ENCODE data around the gene SAMM50. TPM values are rescaled to one million over a fixed set of nuclear protein-coding genes. Genes with fewer than 3 reads are reported as not detected.

SAMM50 gene
- total and polyA plus RNA-seq, 2 experiments from 2014 or later: 37.8 to 73.8 TPM

DNA sequence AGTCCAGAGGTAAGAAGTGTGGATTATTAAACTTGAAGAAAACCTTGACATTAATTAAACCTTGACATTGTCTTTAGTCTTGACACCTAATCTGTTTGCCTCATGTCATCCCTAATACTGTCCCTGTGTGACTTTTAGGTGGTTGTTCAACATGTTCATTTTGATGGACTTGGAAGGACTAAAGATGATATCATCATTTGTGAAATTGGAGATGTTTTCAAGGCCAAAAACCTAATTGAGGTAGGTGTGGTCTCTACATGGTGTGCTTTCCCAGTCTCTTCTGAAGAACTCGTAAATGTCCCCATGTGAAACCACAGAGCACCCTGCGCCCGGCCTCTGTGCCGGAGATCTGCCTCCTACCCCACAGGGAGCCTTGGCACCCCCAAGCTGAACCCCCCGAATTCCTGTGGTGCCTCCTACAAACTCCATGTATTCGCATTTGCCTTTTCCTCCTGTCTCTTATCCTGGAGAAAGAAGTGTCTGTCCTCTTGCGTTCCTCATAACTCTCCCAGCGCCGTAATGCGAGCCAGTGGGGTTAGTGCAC lies 9.1 kb downstream of the SAMM50 start:
- Histone ChIP-seq H3K4me1 (ENCODE audit: insufficient read depth) (no peaks in the 10 kb centered on the region), H3K27ac (no peak overlapping the region), H3K9ac (no peak overlapping the region), H3K36me3 (ENCODE audit: low read depth) (peaks cover 27% of the 10 kb centered on the region), H3F3A (ENCODE audit: insufficient read depth) (no peaks in the 10 kb centered on the region), H3K27me3 (replicated peaks; ENCODE audit: insufficient read depth) (no peaks in the 10 kb centered on the region), H4K20me1 (ENCODE audit: insufficient read depth) (0 out of 2 replicates have a peak, but pooled peaks cover 3% of the 10 kb centered on the region), H3K9me3 (ENCODE audit: low read depth) (no peaks in the 10 kb centered on the region), H3K4me2 (ENCODE audit: unreplicated experiment) (no peak overlapping the region), H2AFZ (no peak overlapping the region), H3K79me2 (ENCODE audit: insufficient read depth) (peaks cover 50% of the 10 kb centered on the region), H3K4me3 (no peak overlapping the region), H3K9me2 (ENCODE audit: insufficient read depth) (no peaks in the 10 kb centered on the region)
- in situ Hi-C loops (cut with MboI): no loop called here
- TF ChIP-seq EZH2phosphoT487 (IDR thresholded peaks at IDR 0.05; ENCODE audit: insufficient read depth, low read depth): no peak
- DNase-seq: no peak
- 66 to 67% methylated on average over 10 of the region's 10 CpGs for WGBS, 2 experiments (ENCODE audit: low coverage in 1 of 2, low lambda C conversion rate in 2 of 2, missing lambda C conversion rate in 2 of 2)

DNA sequence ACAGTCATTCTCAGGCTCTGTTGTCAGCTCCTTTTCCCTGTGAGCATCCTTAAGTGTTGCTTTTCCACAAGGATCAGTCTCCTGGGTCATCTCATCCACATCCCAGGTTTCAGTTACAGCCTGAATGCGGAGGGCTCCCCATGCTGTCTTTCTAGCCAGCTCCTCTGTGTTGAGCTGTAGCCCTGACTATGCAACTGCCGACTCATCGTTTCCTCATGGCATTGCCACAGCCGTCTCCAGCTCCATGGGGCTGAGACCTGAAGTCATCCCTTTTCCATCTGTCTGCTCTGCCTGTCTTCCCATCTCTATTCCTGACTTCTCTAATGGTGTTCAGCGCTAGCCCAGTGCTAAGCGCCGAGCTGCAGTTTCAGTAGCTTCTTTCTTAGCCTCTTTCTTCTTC lies 11.8 kb downstream of the SAMM50 start:
- Histone ChIP-seq H3K9me3 (ENCODE audit: low read depth) (no peaks in the 10 kb centered on the region), H3K27ac (no peak overlapping the region), H3K27me3 (replicated peaks; ENCODE audit: insufficient read depth) (no peaks in the 10 kb centered on the region), H3K79me2 (ENCODE audit: insufficient read depth) (peaks cover 34% of the 10 kb centered on the region), H3K4me3 (no peak overlapping the region), H3K9ac (no peak overlapping the region), H2AFZ (no peak overlapping the region), H3K9me2 (ENCODE audit: insufficient read depth) (no peaks in the 10 kb centered on the region), H3K36me3 (ENCODE audit: low read depth) (peaks cover 33% of the 10 kb centered on the region), H4K20me1 (ENCODE audit: insufficient read depth) (no peaks in the 10 kb centered on the region), H3K4me2 (ENCODE audit: unreplicated experiment) (no peak overlapping the region), H3K4me1 (ENCODE audit: insufficient read depth) (no peaks in the 10 kb centered on the region), H3F3A (ENCODE audit: insufficient read depth) (no peaks in the 10 kb centered on the region)
- in situ Hi-C loops (cut with MboI): no loop called here
- peak; percentile 26 for DNase-seq
- TF ChIP-seq EZH2phosphoT487 (IDR thresholded peaks at IDR 0.05; ENCODE audit: insufficient read depth, low read depth): no peak
- TF ChIP-seq EZH2 (IDR thresholded peaks at IDR 0.05; ENCODE audit: insufficient read depth, poor library complexity, severe bottlenecking): no peak
- 91 to 96% methylated on average over 7 of the region's 7 CpGs for WGBS, 2 experiments (ENCODE audit: low coverage in 1 of 2, low lambda C conversion rate in 2 of 2, missing lambda C conversion rate in 2 of 2)

DNA sequence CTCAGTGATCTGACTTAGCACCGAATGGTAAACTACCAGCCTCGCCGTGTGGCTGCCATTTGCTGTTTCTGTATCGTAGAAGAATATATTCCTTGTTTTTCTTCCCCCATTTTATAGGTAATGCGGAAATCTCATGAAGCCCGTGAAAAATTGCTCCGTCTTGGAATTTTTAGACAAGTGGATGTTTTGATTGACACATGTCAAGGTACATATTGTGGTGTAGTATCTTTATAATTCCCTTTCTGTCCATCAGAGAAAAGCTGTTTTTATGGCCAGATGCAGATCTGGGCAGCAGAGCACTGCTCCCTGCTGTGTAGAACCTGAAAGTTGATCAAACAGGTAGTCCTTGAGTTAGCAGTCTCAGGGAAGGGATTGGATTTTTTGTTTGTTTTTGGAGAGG lies 13.4 kb downstream of the SAMM50 start:
- Histone ChIP-seq H3K9me3 (ENCODE audit: low read depth) (no peaks in the 10 kb centered on the region), H3K4me3 (no peak overlapping the region), H3K79me2 (ENCODE audit: insufficient read depth) (peaks cover 21% of the 10 kb centered on the region; the same call in 1 of the 2 replicates), H2AFZ (no peak overlapping the region), H3K9me2 (ENCODE audit: insufficient read depth) (no peaks in the 10 kb centered on the region), H3K27ac (no peak overlapping the region), H3K9ac (no peak overlapping the region), H3K27me3 (replicated peaks; ENCODE audit: insufficient read depth) (no peaks in the 10 kb centered on the region), H4K20me1 (ENCODE audit: insufficient read depth) (no peaks in the 10 kb centered on the region), H3K4me2 (ENCODE audit: unreplicated experiment) (no peak overlapping the region), H3K4me1 (ENCODE audit: insufficient read depth) (no peaks in the 10 kb centered on the region), H3K36me3 (ENCODE audit: low read depth) (peaks cover 33% of the 10 kb centered on the region), H3F3A (ENCODE audit: insufficient read depth) (no peaks in the 10 kb centered on the region)
- no peak for DNase-seq
- 98 to 100% methylated on average over 7 of the region's 7 CpGs for WGBS, 2 experiments (ENCODE audit: low coverage in 1 of 2, low lambda C conversion rate in 2 of 2, missing lambda C conversion rate in 2 of 2)
- in situ Hi-C loops (cut with MboI): no loop called here
- TF ChIP-seq EZH2 (IDR thresholded peaks at IDR 0.05; ENCODE audit: insufficient read depth, poor library complexity, severe bottlenecking): no peak
- no peak for TF ChIP-seq EZH2phosphoT487 (IDR thresholded peaks at IDR 0.05; ENCODE audit: insufficient read depth, low read depth)

DNA sequence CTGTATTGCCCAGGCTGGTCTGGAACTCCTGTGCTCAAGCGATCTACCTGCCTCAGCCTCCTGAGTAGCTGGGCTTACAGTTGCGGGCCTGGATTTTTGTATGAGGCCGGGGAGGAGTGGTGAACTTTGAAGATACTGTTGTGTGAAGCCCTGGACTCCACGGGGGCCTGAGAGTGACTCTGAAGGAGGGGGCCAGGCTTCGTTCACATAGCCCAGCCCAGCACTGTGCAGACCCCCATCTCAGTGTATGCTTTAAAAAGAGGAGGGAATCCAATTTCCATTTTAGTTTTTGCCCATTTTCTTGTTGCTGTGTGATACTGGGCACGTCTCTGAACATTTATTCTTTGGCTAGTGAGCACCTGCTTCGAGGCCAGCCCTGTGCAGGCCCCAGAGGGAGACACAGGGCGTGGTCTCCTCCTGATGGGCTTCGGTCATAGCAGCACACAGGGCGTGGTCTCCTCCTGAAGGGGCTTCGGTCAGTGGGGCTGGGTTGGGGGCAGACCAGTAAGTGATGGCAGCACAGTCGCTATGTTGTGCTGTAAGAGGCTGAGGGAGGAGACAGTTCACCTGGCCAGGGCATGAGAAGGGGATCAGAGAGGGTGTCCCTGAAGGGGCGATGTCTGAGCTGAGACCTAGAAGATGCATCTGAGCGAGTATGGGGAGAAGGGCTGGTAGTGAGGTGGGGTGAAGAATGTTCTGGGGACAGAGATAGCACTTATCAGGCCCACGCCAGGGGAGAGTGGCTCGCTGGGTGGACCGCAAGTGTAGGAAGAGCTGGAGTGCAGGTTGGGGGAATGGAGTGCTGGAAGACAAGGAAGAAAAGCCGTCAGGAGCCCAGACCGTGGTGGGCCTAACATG lies 14.0 kb downstream of the SAMM50 start:
- H3K4me1 ChIP-seq (ENCODE audit: insufficient read depth): no peaks in the 10 kb centered on the region
- no peak overlapping the region for H2AFZ ChIP-seq
- in situ Hi-C loops (cut with MboI): no loop called here
- H3K9me2 ChIP-seq (ENCODE audit: insufficient read depth): no peaks in the 10 kb centered on the region
- peaks cover 35% of the 10 kb centered on the region for H3K36me3 ChIP-seq (ENCODE audit: low read depth)
- H3K27me3 ChIP-seq (replicated peaks; ENCODE audit: insufficient read depth): no peaks in the 10 kb centered on the region
- H3K9me3 ChIP-seq (ENCODE audit: low read depth): no peaks in the 10 kb centered on the region
- H4K20me1 ChIP-seq (ENCODE audit: insufficient read depth): no peaks in the 10 kb centered on the region
- peaks cover 15% of the 10 kb centered on the region; the same call in 1 of the 2 replicates for H3K79me2 ChIP-seq (ENCODE audit: insufficient read depth)
- H3F3A ChIP-seq (ENCODE audit: insufficient read depth): no peaks in the 10 kb centered on the region
- no peak for DNase-seq
- H3K27ac ChIP-seq: no peak overlapping the region
- WGBS, 2 experiments (ENCODE audit: low coverage in 1 of 2, low lambda C conversion rate in 2 of 2, missing lambda C conversion rate in 2 of 2): 96 to 98% methylated on average over 19 of the region's 19 CpGs
- H3K4me3 ChIP-seq: no peak overlapping the region
- H3K4me2 ChIP-seq (ENCODE audit: unreplicated experiment): no peak overlapping the region
- TF ChIP-seq EZH2phosphoT487 (IDR thresholded peaks at IDR 0.05; ENCODE audit: insufficient read depth, low read depth) (no peak), EZH2 (IDR thresholded peaks at IDR 0.05; ENCODE audit: insufficient read depth, poor library complexity, severe bottlenecking) (no peak)
- no peak overlapping the region for H3K9ac ChIP-seq

All from GM23248 (cell line).